ENCODE data around the gene GLI3.

Gene GLI3

GRCh38 chr7:42105554-42106358 is 131.3 kb downstream of the GLI3 start:
- no peak for DNase-seq (ENCODE audit: low read depth in 3 of 3)

GRCh38 chr7:42104694-42105093 is 132.3 kb downstream of the GLI3 start:
- no peak for DNase-seq (ENCODE audit: low read depth in 3 of 3)

GRCh38 chr7:42104231-42104630 is 132.8 kb downstream of the GLI3 start:
- no peak for DNase-seq (ENCODE audit: low read depth in 3 of 3)

- DNase-seq (ENCODE audit: low read depth in 3 of 3), result no peak
Measured at GRCh38 chr7:42103456-42103855, 133.6 kb downstream of the GLI3 start.

GRCh38 chr7:42103020-42103419 is 134.0 kb downstream of the GLI3 start:
- no peak for DNase-seq (ENCODE audit: low read depth in 3 of 3)

- DNase-seq (ENCODE audit: low read depth in 3 of 3), result no peak
Measured at GRCh38 chr7:42102301-42102700, 134.7 kb downstream of the GLI3 start.

GRCh38 chr7:42100156-42100508 is 136.9 kb downstream of the GLI3 start:
- no peak for DNase-seq (ENCODE audit: low read depth in 3 of 3)

GRCh38 chr7:42099470-42100155 is 137.4 kb downstream of the GLI3 start:
- no peak for DNase-seq (ENCODE audit: low read depth in 3 of 3)

GRCh38 chr7:42099066-42099465 is 137.9 kb downstream of the GLI3 start:
- DNase-seq (ENCODE audit: low read depth in 3 of 3), result no peak

GRCh38 chr7:42097752-42098151 is 139.3 kb downstream of the GLI3 start:
- no peak for DNase-seq (ENCODE audit: low read depth in 3 of 3)

- DNase-seq (ENCODE audit: low read depth in 3 of 3), result no peak
Measured at GRCh38 chr7:42096681-42097561, 140.1 kb downstream of the GLI3 start.

GRCh38 chr7:42096268-42096667 is 140.7 kb downstream of the GLI3 start:
- DNase-seq (ENCODE audit: low read depth in 3 of 3), result no peak

- DNase-seq (ENCODE audit: low read depth in 3 of 3), result no peak
Measured at GRCh38 chr7:42095791-42096190, 141.2 kb downstream of the GLI3 start.

GRCh38 chr7:42093349-42093905 is 143.6 kb downstream of the GLI3 start:
- no peak for DNase-seq (ENCODE audit: low read depth in 3 of 3)

- no peak for DNase-seq (ENCODE audit: low read depth in 3 of 3)
Measured at GRCh38 chr7:42091461-42092291, 145.3 kb downstream of the GLI3 start.

- DNase-seq (ENCODE audit: low read depth in 3 of 3), result no peak
Measured at GRCh38 chr7:42090806-42091205, 146.2 kb downstream of the GLI3 start.

- DNase-seq (ENCODE audit: low read depth in 3 of 3), result no peak
Measured at GRCh38 chr7:42090056-42090455, 147.0 kb downstream of the GLI3 start.

GRCh38 chr7:42087616-42088015 is 149.4 kb downstream of the GLI3 start:
- no peak for DNase-seq (ENCODE audit: low read depth in 3 of 3)

GRCh38 chr7:42085531-42085930 is 151.5 kb downstream of the GLI3 start:
- no peak for DNase-seq (ENCODE audit: low read depth in 3 of 3)

GRCh38 chr7:42084263-42084662 is 152.7 kb downstream of the GLI3 start:
- no peak for DNase-seq (ENCODE audit: low read depth in 3 of 3)

GRCh38 chr7:42083284-42083683 is 153.7 kb downstream of the GLI3 start:
- no peak for DNase-seq (ENCODE audit: low read depth in 3 of 3)
